Liver (tissue), 10 donors: ENCODE measurements around the gene ERCC6L. TPM values are rescaled to one million over a fixed set of nuclear protein-coding genes. Genes with fewer than 3 reads are reported as not detected.

Experiments used
- DNase-seq: peaks from one replicate; pipeline ENCODE4 v3.0.0-alpha.2; 2017; ENCODE audit warnings: low spot score
- H3K27ac ChIP-seq, 2 donors: one replicate each; pipeline ENCODE4 v1.7.0; 2013; ENCODE audit warnings: inconsistent platforms in 2 of 2, low read length in 2 of 2, control low read depth in 1 of 2, low read depth in 1 of 2, mild to moderate bottlenecking in 1 of 2
- H3K27me3 ChIP-seq, 4 donors: one replicate each; pipeline versions ENCODE4 v1.6.1 to v1.7.0; 2013; ENCODE audit warnings: low read length in 3 of 4, inconsistent platforms in 1 of 4, mild to moderate bottlenecking in 1 of 4, moderate library complexity in 1 of 4; ENCODE audit not compliant: control insufficient read depth in 4 of 4, insufficient read depth in 4 of 4
- H3K36me3 ChIP-seq, 4 donors: one replicate each; pipeline versions ENCODE4 v1.6.1 to v1.7.0; 2013; ENCODE audit warnings: low read length in 3 of 4, mild to moderate bottlenecking in 3 of 4, low read depth in 1 of 4, moderate library complexity in 1 of 4; ENCODE audit not compliant: control insufficient read depth in 4 of 4, insufficient read depth in 3 of 4
- H3K4me1 ChIP-seq, 4 donors: one replicate each; pipeline versions ENCODE4 v1.6.1 to v1.7.0; 2013; ENCODE audit warnings: low read length in 3 of 4, mild to moderate bottlenecking in 3 of 4, moderate library complexity in 1 of 4; ENCODE audit not compliant: control insufficient read depth in 4 of 4, insufficient read depth in 4 of 4
- H3K4me3 ChIP-seq, 3 donors: one replicate each; pipeline versions ENCODE4 v1.6.1 to v1.7.0; 2013; ENCODE audit warnings: low read length in 3 of 3, control low read depth in 1 of 3, low read depth in 1 of 3, mild to moderate bottlenecking in 1 of 3
- H3K9ac ChIP-seq, 2 donors: one replicate each; pipeline ENCODE4 v1.7.0; 2013; ENCODE audit warnings: low read length in 2 of 2, mild to moderate bottlenecking in 2 of 2, moderate library complexity in 2 of 2, control low read depth in 1 of 2, low read depth in 1 of 2
- H3K9me3 ChIP-seq, 4 donors: one replicate each; pipeline versions ENCODE4 v1.6.1 to v1.7.0; 2013; ENCODE audit warnings: low read length in 3 of 4; ENCODE audit not compliant: control insufficient read depth in 4 of 4
- CTCF ChIP-seq: fragments of 150-350 bp; IDR thresholded peaks from 2 replicates; pipeline ENCODE4 v1.5.1; 2017; ENCODE audit warnings: improper control_type of control experiment, low read depth, low read length; ENCODE audit not compliant: missing input control
- FOXA1 ChIP-seq: IDR thresholded peaks from 2 replicates; pipeline ENCODE4 v1.6.1; 2016; ENCODE audit warnings: antibody characterized with exemption
- FOXA2 ChIP-seq: IDR thresholded peaks from 2 replicates; pipeline ENCODE4 v1.6.1; 2016; ENCODE audit warnings: antibody characterized with exemption
- HNF4G ChIP-seq: IDR thresholded peaks from 2 replicates; pipeline ENCODE4 v1.6.1; 2016; ENCODE audit warnings: antibody characterized with exemption
- JUND ChIP-seq, 2 donors: IDR thresholded peaks; 2 replicates each; pipeline ENCODE4 v1.6.1; 2016; ENCODE audit warnings: antibody characterized with exemption in 2 of 2
- MAX ChIP-seq: IDR thresholded peaks from 2 replicates; pipeline ENCODE4 v1.6.1; 2016; ENCODE audit warnings: antibody characterized with exemption
- RXRA ChIP-seq, 2 donors: IDR thresholded peaks; 2 replicates each; pipeline ENCODE4 v1.6.1; 2017 to 2018; ENCODE audit warnings: antibody characterized with exemption in 2 of 2, mild to moderate bottlenecking in 1 of 2
- SP1 ChIP-seq: IDR thresholded peaks from 2 replicates; pipeline ENCODE4 v1.6.1; 2018; ENCODE audit warnings: antibody characterized with exemption, mild to moderate bottlenecking
- TAF1 ChIP-seq: conservative IDR thresholded peaks from 2 replicates; pipeline ENCODE4 v1.6.1; 2016; ENCODE audit warnings: antibody characterized with exemption, mild to moderate bottlenecking
- YY1 ChIP-seq: IDR thresholded peaks from 2 replicates; pipeline ENCODE4 v1.6.1; 2016; ENCODE audit warnings: antibody characterized with exemption, mild to moderate bottlenecking
- ZBTB33 ChIP-seq: IDR thresholded peaks from 2 replicates; pipeline ENCODE4 v1.6.1; 2016; ENCODE audit warnings: antibody characterized with exemption
- WGBS: extraction: QIAGEN DNeasy Blood & Tissue Kit; methylation state at CpG from one replicate; pipeline ENCODE4 v1.1.7; 2013; 5-methylcytosine and 5-hydroxymethylcytosine counted together
- polyA plus RNA-seq, 2 donors: library from polyadenylated mRNA; stranded (reverse) in 1 of 2; unstranded in 1 of 2; fragments of 200-250 nt in 1 of 2; fragments of >200 nt in 1 of 2; fragmentation: Nextera tagmentation in 1 of 2; extraction: Ambion mirVana in 1 of 2; gene quantifications; one replicate each; pipeline versions ENCODE4 v1.2.1 to v1.2.3, GENCODE V29; 2013 to 2015
- small RNA-seq: library from RNA; depleted of rRNA; stranded (forward); fragments of <200 nt; gene quantifications from one replicate; pipeline ENCODE3, GENCODE V24; 2014
- total RNA-seq, 2 donors: library from RNA; depleted of rRNA; stranded (reverse); fragments of >200 nt; gene quantifications; one replicate each; pipeline ENCODE4 v1.2.3, GENCODE V29; 2014
- donor health status: healthy.
- donor health status: healthy.
- donor health status: healthy.
- donor health status: healthy.
- donor health status: healthy.

Gene ERCC6L
- total and polyA plus RNA-seq, 4 donors: 0.17 to 4.7 (median 0.29) TPM; not detected in 1

- H3K4me1 ChIP-seq: no peaks in the 10 kb centered on the region
- WGBS: 85% methylated on average over 10 of the region's 10 CpGs
- no peaks in the 10 kb centered on the region for H3K27me3 ChIP-seq
- no peak for DNase-seq
- H3K36me3 ChIP-seq: no peaks in the 10 kb centered on the region
- H3K27ac ChIP-seq: no peak overlapping the region
- H3K9ac ChIP-seq: no peak overlapping the region
- H3K9me3 ChIP-seq: no peaks in the 10 kb centered on the region
- H3K4me3 ChIP-seq: no peak overlapping the region
- TF ChIP-seq ZBTB33: no peak
Measured at GRCh38 chrX:72159769-72160168, 79.1 kb downstream of the ERCC6L start.

GRCh38 chrX:72158773-72159172 is 80.1 kb downstream of the ERCC6L start:
- no peaks in the 10 kb centered on the region for H3K4me1 ChIP-seq
- TF ChIP-seq HNF4G (no peak), YY1 (no peak), RXRA (IDR thresholded peaks at IDR 0.05) (no peak), CTCF (no peak), TAF1 (no peak), MAX (no peak), SP1 (no peak), FOXA1 (no peak), FOXA2 (no peak), JUND (IDR thresholded peaks at IDR 0.05) (no peak), ZBTB33 (no peak)
- H3K9ac ChIP-seq: no peak overlapping the region
- H3K4me3 ChIP-seq: no peak overlapping the region
- no peaks in the 10 kb centered on the region for H3K36me3 ChIP-seq
- no peak for DNase-seq
- 90% methylated on average over 3 of the region's 3 CpGs for WGBS
- no peaks in the 10 kb centered on the region for H3K9me3 ChIP-seq
- H3K27me3 ChIP-seq: no peaks in the 10 kb centered on the region
- H3K27ac ChIP-seq: no peak overlapping the region

Small RNA genes lying within 50 kb of the gene (small RNA-seq; reads per million reads assigned to genes)
- gene RF00019: not detected

Other genes starting within 250 kb of the ERCC6L start
- gene RTL5, start 107.1 kb downstream of the ERCC6L start, total RNA-seq: 1 to 10 TPM in 1 of 2 donors, under 1 TPM in 1; 0.84 to 1.1 TPM
- gene RTL5, start 107.1 kb downstream of the ERCC6L start, polyA plus RNA-seq: 1 to 10 TPM in 1 of 2 donors, under 1 TPM in 1; 0.32 to 1.9 TPM
- 1 to 10 TPM; 7.1 TPM for gene PIN4, start 57.3 kb downstream of the ERCC6L start, total RNA-seq
- gene PIN4, start 57.3 kb downstream of the ERCC6L start, polyA plus RNA-seq: 10 to 100 TPM; 11.5 to 26.2 TPM
- gene RPS4X, start 38.2 kb upstream of the ERCC6L start, total RNA-seq: 100 to 1,000 TPM; 283 to 570 TPM
- gene RPS4X, start 38.2 kb upstream of the ERCC6L start, polyA plus RNA-seq: 100 to 1,000 TPM; 170 to 275 TPM
- gene CITED1, start 66.9 kb upstream of the ERCC6L start, total RNA-seq: not detected
- under 1 TPM in 1 of 2 donors, not detected in 1; 0.09 TPM for gene CITED1, start 66.9 kb upstream of the ERCC6L start, polyA plus RNA-seq